ENCODE measurements around the gene VPS54.
"Not testable (repeated sequence)": the region's sequence is repeated elsewhere in the genome, so short reads cannot be mapped to it uniquely, and the experiment has no call there.

Gene VPS54

GRCh38 chr2:64019975-64020528, 824 bp upstream of the VPS54 start:
- no peak for DNase-seq

- DNase-seq = peak; percentile 49
These were observed 536 bp downstream of the VPS54 start for GRCh38 chr2:64018701-64019082.

- peak; percentile 54 for DNase-seq
These were observed 1.2 kb downstream of the VPS54 start for GRCh38 chr2:64017811-64018700.

GRCh38 chr2:64015898-64016297, 3.3 kb downstream of the VPS54 start:
- DNase-seq = no peak

GRCh38 chr2:64015391-64015790, 3.8 kb downstream of the VPS54 start:
- DNase-seq = no peak

DNA sequence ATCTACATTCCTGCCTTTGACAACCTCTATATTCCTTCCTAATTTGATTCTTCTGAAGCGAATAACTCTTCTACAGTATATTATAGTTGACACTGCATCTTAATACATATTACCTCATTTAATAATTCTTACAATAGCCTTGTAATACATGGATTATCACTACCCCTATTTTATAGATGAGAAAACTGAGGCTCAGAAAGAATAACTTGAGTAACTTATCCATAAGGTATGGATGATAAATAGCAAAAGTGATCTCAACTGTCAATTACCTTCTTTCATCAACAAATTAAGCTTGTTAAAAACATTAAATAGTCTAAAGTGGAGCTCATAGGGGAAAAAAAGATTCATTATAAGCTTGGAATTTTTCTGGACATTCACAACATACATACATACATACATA, 4.6 kb downstream of the VPS54 start:
- DNase-seq = no peak

- DNase-seq = no peak
These were observed 6.2 kb downstream of the VPS54 start for GRCh38 chr2:64013053-64013452.

DNA sequence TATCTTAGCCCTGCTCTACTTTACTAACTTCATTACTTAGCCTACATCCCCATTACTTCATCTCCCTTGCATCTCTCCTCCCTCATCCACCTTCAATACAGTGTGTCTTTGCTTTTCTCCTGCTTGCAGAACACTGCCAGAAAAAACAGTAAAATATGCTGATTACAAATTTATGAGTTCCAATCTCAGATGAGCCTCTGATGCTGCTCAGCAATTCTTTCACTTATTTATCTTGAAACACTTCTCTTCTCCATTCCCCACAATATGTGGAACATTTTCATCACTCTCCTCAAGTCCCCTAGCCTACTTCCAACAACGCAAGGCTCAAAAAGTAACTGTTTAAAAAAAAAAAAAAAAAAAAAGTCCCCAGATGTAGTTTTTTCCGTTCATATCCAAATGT, 7.1 kb downstream of the VPS54 start:
- no peak for DNase-seq

- DNase-seq = no peak
These were observed 10.7 kb downstream of the VPS54 start for GRCh38 chr2:64008434-64009009.

GRCh38 chr2:64007924-64008323, 11.3 kb downstream of the VPS54 start:
- DNase-seq = no peak

DNA sequence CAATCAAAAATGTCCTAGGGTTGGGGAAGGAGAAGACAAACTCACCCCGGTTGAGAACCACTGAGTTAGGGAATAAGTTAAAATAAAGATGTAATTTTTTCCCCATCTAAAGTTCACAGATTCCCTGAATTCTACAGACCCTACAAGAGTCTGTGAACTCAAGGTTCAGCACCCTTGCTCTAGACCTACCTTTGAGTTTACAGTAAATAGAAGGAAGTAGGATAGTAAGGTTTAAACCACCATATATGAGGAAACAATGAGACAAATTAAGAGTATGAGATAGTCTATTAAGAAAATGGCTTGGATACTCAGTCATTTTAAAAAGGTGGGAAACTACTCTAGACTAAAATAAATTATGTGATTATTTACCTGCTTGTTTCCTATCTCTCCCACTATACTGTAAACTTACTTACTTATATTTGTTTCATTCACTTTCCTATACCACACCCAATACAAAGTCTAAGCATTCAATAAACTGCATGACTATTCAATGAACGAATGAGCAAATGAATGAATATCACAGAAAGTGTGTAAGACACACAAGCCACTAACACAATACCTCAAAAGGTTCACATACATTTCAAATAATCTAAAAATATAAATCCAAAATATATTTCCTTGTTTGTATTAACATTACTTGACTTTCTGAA, 13.4 kb downstream of the VPS54 start:
- no peak for DNase-seq

GRCh38 chr2:64003239-64003638, 16.0 kb downstream of the VPS54 start:
- DNase-seq = no peak

- DNase-seq = no peak
These were observed 17.7 kb downstream of the VPS54 start for GRCh38 chr2:64001382-64002101.

GRCh38 chr2:64000630-64001381, 18.4 kb downstream of the VPS54 start:
- DNase-seq = no peak

GRCh38 chr2:63999049-63999448, 20.2 kb downstream of the VPS54 start:
- DNase-seq = no peak

DNA sequence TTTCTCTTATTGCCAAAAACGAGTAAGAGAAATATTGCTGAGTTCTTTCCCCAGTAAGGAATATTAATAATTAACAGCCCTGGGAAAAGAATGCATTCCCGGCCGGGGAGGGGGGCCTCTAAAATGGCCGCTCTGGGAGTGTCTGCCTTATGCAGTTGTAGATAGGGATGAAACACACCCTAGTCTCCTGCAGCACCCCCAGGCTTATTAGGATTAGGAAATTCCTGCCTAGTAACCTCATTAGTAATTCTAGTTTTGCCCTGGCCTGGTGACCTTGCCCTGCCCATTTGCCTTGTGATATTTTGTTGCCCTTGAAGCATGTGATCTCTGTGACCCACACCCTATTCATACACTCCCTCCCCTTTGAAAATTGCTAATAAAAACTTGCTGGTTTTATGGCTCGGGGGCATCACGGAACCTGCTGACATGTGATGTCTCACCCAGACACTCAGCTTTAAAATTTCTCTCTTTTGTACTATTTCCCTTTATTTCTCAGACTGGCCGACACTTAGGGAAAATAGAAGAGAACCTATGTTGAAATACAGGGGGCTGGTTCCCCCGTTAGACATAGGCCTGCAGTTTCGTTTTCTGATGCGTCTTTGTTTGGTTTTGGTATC, 22.5 kb downstream of the VPS54 start:
- not testable (repeated sequence) for DNase-seq

GRCh38 chr2:63994329-63995070, 24.7 kb downstream of the VPS54 start:
- not testable (repeated sequence) for DNase-seq

DNA sequence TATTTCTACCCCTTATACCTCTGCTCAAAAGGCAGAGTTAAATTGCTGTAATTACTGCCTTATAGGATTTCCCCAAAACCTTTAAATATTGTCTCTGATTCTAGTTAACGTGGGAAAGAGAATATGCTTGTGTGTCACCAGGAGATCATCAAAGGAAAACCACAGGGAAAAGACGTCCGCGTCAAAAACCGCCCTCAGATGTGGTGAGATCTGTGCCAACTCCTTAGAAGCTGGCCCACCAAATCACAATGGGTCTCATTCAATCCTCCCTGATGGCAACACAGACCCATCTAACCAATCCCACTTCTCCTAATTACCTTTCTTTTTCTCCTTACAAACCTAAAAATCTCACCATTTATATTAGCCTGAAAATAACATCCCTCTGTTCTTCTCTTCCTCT, 25.4 kb downstream of the VPS54 start:
- no peak for DNase-seq

- DNase-seq = not testable (repeated sequence)
These were observed 26.1 kb downstream of the VPS54 start for GRCh38 chr2:63993130-63993584.

DNA sequence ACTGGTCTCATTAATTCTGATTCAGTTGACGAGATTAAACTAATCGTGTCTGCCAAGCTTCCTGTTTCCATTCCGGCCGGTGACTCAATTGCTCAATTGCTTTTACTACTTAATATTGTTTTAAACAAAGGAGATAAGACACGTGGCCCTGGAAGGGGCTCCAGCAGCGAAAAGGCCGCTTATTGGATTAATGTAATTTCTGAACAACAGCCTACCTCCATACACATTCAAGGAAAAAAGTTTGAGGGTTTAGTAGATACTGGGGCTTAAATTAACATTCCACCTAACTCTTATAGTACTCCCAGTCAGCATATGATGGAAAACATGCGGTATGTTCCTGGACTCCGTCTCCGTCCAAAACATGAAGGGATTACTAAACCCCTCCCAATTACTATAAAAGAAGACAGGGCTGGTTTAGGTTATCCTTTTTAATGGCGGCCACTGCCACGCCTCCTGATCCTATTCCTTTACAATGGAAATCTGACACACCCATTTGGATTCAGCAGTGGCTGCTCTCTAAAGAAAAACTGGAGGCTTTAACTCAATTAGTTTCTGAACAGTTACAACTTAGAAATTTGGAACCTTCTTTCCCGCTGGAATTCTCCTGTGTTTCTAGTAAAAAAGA, 27.1 kb downstream of the VPS54 start:
- DNase-seq = no peak

Data from NCI-H1092 treated with DMSO at 0.1 percent for 48 hours (cell line).